Gastroesophageal sphincter (tissue), 4 donors: ENCODE measurements around the gene DYNC1I1. TPM values are rescaled to one million over a fixed set of nuclear protein-coding genes. Genes with fewer than 3 reads are reported as not detected.

Experiments
- ATAC-seq: fragments of 150-250 bp; one replicate; pipeline ENCODE4 v1.9.1; 2016; ENCODE audit warnings: mild to moderate bottlenecking, moderate library complexity
- H3K27ac ChIP-seq, 4 donors: fragments of 200-600 bp; sonication (generic) in 3 of 4; 1 replicate in 3 of 4; 2 replicates in 1 of 4; pipeline ENCODE4 v1.5.1; 2016 to 2019
- H3K27me3 ChIP-seq: fragments of 200-600 bp; sonication (generic); one replicate; pipeline ENCODE4 v1.5.1; 2019
- H3K36me3 ChIP-seq, 2 donors: fragments of 200-600 bp; sonication (generic); one replicate each; pipeline ENCODE4 v1.5.1; 2019; ENCODE audit warnings: control low read depth in 1 of 2
- H3K4me1 ChIP-seq, 3 donors: fragments of 200-600 bp; sonication (generic); 1 replicate in 2 of 3; 2 replicates in 1 of 3; pipeline ENCODE4 v1.5.1; 2016 to 2019; ENCODE audit warnings: control low read depth in 2 of 3
- H3K4me3 ChIP-seq, 2 donors: fragments of 200-600 bp; sonication (generic); one replicate each; pipeline ENCODE4 v1.5.1; 2019; ENCODE audit warnings: mild to moderate bottlenecking in 1 of 2, moderate library complexity in 1 of 2
- H3K9me3 ChIP-seq, 3 donors: fragments of 200-600 bp; sonication (generic); one replicate each; pipeline ENCODE4 v1.5.1; 2017 to 2019; ENCODE audit warnings: control low read depth in 2 of 3
- EP300 ChIP-seq: sonication (generic); formaldehyde crosslinking; IDR thresholded peaks from one replicate; pipeline ENCODE4 v1.6.1; 2017; ENCODE audit warnings: antibody characterized with exemption, mild to moderate bottlenecking
- POLR2A ChIP-seq, 2 donors: fragments of 450-650 bp; IDR thresholded peaks; one replicate each; pipeline ENCODE4 v1.6.1; 2017; ENCODE audit warnings: antibody characterized with exemption in 2 of 2, mild to moderate bottlenecking in 2 of 2, moderate library complexity in 1 of 2
- POLR2AphosphoS5 ChIP-seq: sonication (generic); formaldehyde crosslinking; IDR thresholded peaks from one replicate; pipeline ENCODE4 v1.6.1; 2017; ENCODE audit warnings: antibody characterized with exemption
- WGBS, 2 donors: methylation state at CpG; one replicate each; pipeline ENCODE4 v1.1.5; 2018; ENCODE audit warnings: low coverage in 1 of 2; 5-methylcytosine and 5-hydroxymethylcytosine counted together
- total RNA-seq, 4 donors: library from RNA; depleted of rRNA; stranded (reverse); fragments of >200 nt; gene quantifications; one replicate each; pipeline ENCODE4 v1.1.0, GENCODE V29; 2016
- TF ChIP-seq, protein P1 (sequence below), 4 experiments: fragments of 200-600 bp in 2 of 4; fragments of 450-650 bp in 2 of 4; sonication (generic) in 1 of 4; IDR thresholded peaks; one replicate each; pipeline ENCODE4 v1.5.1; 2017 to 2019; ENCODE audit warnings: antibody characterized with exemption in 4 of 4, mild to moderate bottlenecking in 2 of 4, moderate library complexity in 2 of 4

DYNC1I1 gene
- total RNA-seq, 4 donors from 2014 or later: 7.6 to 23.8 (median 18.2) TPM

DNA sequence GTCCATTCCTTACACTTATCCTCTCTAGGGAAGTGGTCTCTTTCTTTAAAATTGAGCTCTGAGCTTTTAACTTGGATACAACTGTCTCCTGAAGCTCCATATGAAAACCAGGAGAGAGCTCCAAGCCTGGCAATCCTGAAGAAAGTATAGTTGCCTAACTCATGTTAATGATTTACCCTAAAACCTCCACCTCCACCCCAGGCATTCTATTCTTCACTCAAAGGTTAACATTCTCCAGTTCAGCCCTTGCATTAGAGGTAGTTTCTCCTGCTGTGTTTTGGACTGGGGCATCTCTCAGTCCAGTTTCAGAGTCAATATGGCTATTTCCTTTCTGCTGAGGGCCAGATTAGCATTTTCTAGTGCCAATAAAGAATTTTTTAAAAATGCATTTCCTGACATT, 354.0 kb downstream of the DYNC1I1 start:
- Histone ChIP-seq H3K27ac (no peak overlapping the region), H3K9me3 (no peaks in the 10 kb centered on the region), H3K27me3 (no peaks in the 10 kb centered on the region), H3K4me1 (no peaks in the 10 kb centered on the region), H3K36me3 (peaks cover 0 to 56% of the 10 kb centered on the region in 2 donors), H3K4me3 (no peak overlapping the region)
- ATAC-seq: no peak
- TF ChIP-seq POLR2AphosphoS5 (no peak), EP300 (no peak), POLR2A (IDR thresholded peaks at IDR 0.05) (no peak)
- TF ChIP-seq, protein P1, sequence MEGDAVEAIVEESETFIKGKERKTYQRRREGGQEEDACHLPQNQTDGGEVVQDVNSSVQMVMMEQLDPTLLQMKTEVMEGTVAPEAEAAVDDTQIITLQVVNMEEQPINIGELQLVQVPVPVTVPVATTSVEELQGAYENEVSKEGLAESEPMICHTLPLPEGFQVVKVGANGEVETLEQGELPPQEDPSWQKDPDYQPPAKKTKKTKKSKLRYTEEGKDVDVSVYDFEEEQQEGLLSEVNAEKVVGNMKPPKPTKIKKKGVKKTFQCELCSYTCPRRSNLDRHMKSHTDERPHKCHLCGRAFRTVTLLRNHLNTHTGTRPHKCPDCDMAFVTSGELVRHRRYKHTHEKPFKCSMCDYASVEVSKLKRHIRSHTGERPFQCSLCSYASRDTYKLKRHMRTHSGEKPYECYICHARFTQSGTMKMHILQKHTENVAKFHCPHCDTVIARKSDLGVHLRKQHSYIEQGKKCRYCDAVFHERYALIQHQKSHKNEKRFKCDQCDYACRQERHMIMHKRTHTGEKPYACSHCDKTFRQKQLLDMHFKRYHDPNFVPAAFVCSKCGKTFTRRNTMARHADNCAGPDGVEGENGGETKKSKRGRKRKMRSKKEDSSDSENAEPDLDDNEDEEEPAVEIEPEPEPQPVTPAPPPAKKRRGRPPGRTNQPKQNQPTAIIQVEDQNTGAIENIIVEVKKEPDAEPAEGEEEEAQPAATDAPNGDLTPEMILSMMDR (IDR thresholded peaks at IDR 0.05): no peak

DNA sequence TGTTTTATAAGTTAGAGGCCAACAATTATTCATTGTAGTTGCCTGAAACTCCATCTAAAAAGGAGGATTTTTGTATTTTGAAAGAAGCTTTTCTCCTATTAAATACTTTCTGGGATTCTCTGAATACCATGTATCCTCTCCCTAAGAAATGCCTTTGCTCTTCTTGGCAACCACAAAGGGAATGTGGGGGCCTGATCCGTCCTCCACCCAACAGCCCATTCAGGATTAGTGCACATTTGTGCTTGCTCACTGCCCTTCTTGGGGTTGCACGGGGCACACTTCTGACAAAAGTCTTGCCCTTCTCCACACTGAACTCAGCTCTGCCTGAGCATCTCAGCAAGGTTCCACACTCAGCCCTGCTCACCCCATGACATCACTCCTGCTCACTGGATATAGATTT, 355.4 kb downstream of the DYNC1I1 start:
- peaks cover 0 to 55% of the 10 kb centered on the region in 2 donors for H3K36me3 ChIP-seq
- TF ChIP-seq, protein P1 (IDR thresholded peaks at IDR 0.05): no peak
- TF ChIP-seq POLR2A (IDR thresholded peaks at IDR 0.05) (no peak), POLR2AphosphoS5 (no peak), EP300 (no peak)
- H3K27ac ChIP-seq: no peak overlapping the region
- no peak for ATAC-seq
- H3K9me3 ChIP-seq: no peaks in the 10 kb centered on the region
- H3K27me3 ChIP-seq: no peaks in the 10 kb centered on the region
- 56 to 71% methylated on average over 2 of the region's 2 CpGs for WGBS, 2 donors
- no peak overlapping the region for H3K4me3 ChIP-seq
- H3K4me1 ChIP-seq: no peaks in the 10 kb centered on the region

DNA sequence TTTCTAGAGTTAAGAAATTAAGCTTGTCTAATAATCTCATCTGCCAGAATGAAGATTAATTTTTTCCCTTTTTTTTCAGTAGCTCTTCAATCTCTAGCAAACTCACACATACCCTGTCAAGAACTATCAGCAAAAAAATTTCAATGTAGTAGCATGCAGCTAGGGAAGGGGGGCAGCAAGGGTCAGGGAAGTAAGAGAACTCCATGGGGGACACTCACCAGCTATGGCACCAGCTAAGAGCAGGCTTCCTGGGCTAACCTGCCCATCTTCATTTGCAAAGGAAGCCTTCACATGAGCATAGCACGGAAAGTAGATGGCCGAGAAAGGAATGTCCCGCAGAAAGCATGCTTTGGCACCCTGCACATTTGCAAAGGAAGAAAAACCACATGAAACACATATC, 359.2 kb downstream of the DYNC1I1 start:
- WGBS, 2 donors: 100% methylated on average over 1 of the region's 3 CpGs; no CpG with 5 or more reads in 1 of the 2 donors
- no peak overlapping the region for H3K27ac ChIP-seq
- H3K4me3 ChIP-seq: no peak overlapping the region
- no peaks in the 10 kb centered on the region for H3K4me1 ChIP-seq
- no peak for ATAC-seq
- H3K9me3 ChIP-seq: no peaks in the 10 kb centered on the region
- peaks cover 0 to 74% of the 10 kb centered on the region in 2 donors for H3K36me3 ChIP-seq
- TF ChIP-seq POLR2AphosphoS5 (no peak), EP300 (no peak), POLR2A (IDR thresholded peaks at IDR 0.05) (no peak)
- TF ChIP-seq, protein P1 (IDR thresholded peaks at IDR 0.05): no peak
- no peaks in the 10 kb centered on the region for H3K27me3 ChIP-seq

DNA sequence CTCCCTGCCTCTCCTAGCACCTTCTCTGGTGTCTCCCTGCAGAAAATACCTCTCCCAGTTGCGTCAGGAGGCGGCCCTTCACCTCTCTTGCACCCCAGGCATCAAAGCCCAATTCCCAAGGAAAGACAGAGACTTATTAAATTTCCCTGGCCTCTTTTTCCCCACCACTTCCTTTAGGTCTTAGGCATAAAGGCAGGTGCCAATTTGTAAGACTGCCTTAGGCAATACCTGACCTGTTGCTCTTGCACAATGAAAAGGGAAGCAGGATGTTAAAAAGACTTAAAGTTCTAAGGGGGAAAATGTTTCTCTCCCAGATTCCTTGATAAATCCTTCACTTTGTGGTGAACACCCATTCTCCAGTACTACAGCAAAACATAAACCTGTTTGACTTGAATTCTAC, 362.9 kb downstream of the DYNC1I1 start:
- H3K9me3 ChIP-seq: no peaks in the 10 kb centered on the region
- peaks cover 0 to 55% of the 10 kb centered on the region in 2 donors for H3K36me3 ChIP-seq
- no peaks in the 10 kb centered on the region for H3K27me3 ChIP-seq
- H3K27ac ChIP-seq: no peak overlapping the region
- TF ChIP-seq POLR2AphosphoS5 (no peak), EP300 (no peak), POLR2A (IDR thresholded peaks at IDR 0.05) (no peak)
- TF ChIP-seq, protein P1 (IDR thresholded peaks at IDR 0.05): no peak
- H3K4me3 ChIP-seq: no peak overlapping the region
- 87 to 100% methylated on average over 1 to 2 of the region's 2 CpGs for WGBS, 2 donors
- no peaks in the 10 kb centered on the region for H3K4me1 ChIP-seq
- no peak for ATAC-seq

DNA sequence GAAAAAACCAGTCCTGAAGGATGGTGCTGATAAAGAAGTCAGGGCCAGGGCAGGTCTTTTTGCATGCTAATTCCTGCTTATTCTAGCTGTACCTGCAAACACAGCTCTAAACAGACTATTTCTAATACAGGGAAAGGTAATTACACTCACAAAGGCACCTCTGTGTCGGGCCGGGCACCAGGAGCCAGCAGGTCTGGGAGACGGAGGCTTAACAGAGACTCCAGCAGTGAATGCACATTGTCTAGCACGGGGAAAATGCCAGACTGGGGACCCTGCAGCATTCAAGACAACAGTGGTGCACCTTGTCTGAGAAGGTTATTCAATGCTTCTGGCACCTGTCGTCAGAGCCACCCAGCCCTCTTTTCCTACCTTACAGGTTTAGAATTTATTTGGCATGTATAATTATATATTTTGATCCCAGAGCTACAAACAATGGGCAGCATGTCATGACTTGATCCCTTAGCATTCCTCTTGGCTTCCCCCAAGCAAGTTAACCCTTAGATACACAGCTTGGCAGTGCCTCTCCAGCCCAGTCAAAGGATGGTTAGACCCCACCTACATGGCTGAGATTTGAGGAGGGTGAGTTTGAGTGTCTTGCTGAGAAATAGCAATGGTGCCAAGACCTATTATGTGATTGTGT, 364.4 kb downstream of the DYNC1I1 start:
- peaks cover 0 to 52% of the 10 kb centered on the region in 2 donors for H3K36me3 ChIP-seq
- TF ChIP-seq POLR2AphosphoS5 (no peak), POLR2A (IDR thresholded peaks at IDR 0.05) (no peak), EP300 (no peak)
- TF ChIP-seq, protein P1 (IDR thresholded peaks at IDR 0.05): no peak
- H3K27me3 ChIP-seq: no peaks in the 10 kb centered on the region
- no peaks in the 10 kb centered on the region for H3K9me3 ChIP-seq
- 89 to 95% methylated on average over 1 to 2 of the region's 5 CpGs for WGBS, 2 donors
- no peak for ATAC-seq
- H3K4me3 ChIP-seq: no peak overlapping the region
- no peak overlapping the region for H3K27ac ChIP-seq
- H3K4me1 ChIP-seq: no peaks in the 10 kb centered on the region
